NCI-H2081 treated with DMSO at 0.1 percent for 48 hours (cell line): ENCODE data around the gene BBX.

Experiments used
- DNase-seq: peaks from one replicate; lab custom pipeline; 2025; lab: John Stamatoyannopoulos, UW

BBX gene

DNA sequence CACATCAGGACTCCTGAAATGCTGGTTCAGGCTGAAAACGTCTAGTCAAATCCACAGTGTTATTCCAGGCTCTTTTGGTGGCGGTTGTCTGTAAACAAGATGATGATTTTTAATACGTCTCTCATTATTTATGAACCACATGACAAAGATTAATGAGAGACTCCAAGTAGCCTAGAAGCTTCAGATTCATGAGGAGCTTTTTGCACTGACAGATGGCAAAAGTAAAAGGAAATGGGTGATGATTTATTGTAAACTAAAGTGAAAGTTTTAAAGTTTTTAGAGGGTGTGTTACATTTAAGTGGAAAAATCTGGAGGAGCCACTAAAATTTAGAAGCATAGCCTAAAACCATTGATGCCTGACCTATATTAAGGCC is 77.0 kb downstream of the BBX start:
- DNase-seq = no peak

DNA sequence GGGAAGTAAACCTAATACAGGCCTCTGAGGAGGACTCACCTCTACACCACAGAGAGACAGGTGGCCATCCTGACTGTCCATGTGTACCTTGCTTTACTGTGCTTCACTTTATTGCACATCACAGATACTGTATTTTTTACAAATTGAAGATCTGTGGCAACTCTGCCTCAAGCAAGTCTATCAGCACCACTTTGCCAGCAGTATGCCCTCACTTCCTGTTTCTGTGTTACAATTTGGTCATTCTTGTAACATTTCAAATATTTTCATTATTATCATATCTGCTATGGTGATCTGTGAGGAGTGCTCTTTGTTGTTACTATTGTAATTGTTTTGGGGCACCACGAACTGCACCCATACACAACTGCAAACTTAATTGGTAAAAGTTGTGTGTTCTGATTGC is 78.0 kb downstream of the BBX start:
- DNase-seq = no peak

DNA sequence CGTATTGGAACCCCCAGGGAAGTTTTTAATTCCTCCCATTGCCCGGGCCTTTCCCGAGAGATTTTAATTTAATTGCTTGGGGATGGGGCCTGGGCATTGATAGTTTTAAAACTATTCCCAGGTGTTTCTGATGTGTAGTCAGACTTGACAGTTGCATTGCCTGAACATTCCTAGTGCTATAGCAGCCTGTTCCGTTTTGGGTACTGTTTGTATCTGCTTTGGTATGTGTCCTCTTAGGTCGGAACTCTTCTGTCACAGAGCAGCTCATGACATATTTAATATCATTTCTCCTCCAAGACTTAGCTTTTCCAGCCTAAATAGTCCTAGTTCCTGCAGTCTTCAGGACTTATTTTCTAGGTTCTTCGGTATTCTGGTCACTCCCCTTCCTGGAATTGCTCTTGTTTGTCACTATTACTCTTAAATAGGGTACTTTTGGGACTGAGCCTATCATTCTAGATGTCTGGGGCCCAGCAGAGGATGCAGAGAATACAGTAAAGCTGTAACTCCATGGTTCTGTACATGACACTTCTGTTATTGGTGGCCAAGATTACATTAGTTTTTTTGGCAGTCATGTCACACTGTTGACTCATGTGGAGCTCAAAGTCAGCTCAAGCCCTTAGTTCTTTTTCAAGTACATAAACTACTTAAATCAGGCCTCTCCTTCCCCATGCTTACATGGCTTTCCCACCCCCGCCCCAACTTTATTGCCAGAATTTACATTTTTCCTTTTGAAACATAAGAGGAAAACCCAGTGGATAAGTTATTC is 81.5 kb downstream of the BBX start:
- DNase-seq = no peak

DNA sequence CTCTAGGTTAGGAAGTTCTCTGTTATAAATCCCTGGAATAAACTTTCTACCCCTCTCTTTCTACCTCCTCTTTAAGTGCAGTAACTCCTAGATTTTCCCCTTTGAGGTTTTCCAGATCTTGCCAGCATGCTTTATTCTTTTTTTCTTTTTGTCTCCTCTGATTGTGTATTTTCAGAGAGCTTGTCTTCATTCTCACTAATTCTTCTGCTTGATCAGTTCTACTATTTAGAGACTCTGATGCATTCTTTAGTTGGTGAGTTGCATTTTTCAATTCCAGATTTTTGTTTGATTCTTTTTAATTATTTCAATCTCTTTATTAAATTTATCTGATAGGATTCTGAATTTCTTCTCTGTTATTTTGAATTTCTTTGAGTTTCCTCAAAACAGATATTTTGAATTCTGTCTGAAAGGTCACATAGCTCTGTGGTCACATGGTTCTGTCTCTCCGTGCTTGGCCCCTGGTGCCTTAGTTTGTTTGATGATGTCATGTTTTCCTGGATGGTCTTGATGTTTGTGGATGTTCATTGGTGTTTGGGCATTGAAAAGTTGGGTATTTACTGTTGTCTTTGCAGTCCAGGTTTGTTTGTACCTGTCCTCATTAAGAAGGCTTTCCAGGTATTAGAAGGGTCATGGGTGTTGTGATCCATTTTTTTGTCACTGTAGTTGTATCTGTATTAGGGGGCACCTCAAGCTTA is 89.2 kb downstream of the BBX start:
- DNase-seq = no peak

DNA sequence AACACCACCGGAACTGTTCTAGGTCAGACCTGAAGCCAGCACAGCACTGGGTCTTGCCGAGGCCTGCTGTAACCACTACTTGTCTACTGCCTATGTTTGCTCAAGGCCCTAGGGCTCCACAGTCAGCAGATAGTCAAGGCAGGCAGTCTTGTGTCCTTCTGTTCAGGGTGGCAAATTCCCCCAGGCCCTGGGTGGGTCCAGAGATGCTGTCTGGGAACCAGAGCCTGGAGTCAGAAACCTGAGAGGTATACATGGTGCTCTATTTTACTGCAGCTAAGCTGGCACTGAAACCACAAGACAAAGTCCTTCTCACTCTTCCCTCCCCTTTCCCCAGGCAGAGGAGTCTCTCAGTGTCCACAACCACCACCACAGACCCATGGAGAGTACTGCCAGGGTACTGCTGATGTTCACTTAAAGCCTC is 89.9 kb downstream of the BBX start:
- DNase-seq = no peak

DNA sequence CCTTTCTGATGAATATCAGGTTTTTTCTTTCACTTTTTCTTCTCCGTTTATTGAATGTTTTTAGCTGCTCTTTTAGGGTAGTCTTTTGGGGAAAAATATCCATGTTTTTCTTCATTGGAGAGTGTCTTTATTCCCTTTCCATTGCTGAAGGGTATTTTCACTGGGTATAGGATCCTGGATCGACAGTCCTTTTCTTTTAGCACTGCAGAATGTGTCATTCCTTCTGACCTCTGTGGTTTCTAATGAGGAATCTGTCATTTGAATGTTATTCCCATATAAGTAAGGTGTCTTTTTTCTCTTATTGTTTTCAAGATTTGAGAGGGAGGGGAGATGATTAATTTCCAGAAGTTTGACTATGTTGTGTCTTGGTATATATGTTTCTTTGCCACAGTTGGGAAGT is 96.8 kb downstream of the BBX start:
- no peak for DNase-seq

DNA sequence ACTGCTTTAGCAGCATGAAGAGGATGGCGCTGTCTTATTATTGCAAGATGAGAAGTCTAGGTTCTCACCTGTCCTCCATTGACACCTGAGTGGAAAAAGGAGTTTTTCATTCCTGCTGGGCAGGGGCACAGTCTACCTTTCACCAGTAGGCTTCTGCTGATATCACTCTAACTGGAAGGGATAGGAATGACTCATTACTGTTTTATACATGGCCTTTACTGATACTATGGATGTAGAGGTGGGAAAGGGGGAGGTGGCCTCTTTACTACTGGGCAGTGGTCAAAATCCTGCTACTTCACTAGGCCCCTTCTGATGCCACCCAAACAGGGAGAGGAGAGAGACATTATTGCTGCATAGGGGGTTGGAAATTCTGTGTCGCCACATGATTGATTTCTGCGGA is 97.8 kb downstream of the BBX start:
- no peak for DNase-seq

DNA sequence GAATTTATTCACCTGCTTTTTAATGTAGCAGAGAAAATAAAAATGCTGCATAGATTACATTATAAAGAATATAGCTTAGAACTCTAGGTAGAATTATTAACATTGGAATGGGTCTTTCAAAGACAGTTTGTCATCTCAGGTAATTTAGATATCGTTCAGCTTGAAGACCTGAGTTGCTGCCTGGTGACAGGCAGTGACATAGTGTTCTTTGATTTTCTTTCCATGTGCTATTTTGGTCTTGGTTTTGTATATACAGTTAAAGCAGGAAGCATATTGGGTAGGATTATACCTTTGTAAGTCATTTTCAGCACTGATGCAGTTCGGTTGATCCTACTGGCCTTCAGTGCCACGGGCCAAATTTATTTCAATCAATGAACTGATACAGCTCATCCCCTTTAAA is 98.7 kb downstream of the BBX start:
- DNase-seq = no peak

DNA sequence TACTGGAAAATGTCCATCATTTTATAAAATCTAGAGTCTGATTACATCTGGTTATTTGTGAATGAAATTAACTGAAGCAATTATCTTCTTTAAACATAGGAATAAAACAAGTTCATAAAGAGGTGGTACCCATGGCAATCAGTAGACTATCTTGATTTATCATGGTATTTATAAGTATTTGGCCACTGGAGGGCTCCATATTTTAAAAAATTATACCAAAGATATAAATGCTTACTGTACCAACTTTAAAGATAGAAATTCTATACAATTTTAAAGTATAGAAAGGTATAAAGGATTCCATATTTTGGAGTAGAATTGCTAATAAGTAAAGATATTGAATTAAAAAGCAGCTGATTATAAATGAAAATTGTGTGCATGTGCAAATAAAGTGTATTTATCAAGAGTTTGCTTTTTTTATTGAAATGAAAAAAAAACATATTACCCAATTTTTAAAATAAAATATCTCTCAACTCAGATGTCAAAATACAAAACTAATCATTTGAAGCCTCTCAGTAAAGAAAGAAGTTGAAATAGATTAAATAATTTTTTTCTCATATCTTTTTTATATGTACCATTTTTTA is 105.3 kb downstream of the BBX start:
- no peak for DNase-seq

DNA sequence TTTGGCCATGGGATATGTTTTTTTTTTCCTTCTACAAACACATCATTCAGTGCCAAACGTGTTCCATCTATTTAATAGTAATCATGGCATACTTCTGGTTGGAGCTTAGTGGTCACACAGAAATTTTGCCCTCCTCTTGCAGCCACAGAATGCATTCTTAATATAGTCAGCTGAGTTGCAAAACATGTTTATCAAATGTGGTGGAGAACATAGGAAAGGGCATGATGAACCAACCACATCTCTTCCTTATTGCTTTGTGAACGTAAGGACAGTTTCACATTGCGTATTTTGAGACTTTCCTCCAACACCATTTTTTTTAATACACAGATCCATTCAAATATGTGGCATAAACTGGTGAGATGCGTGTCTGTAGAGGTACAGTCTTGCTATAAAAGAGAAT is 106.8 kb downstream of the BBX start:
- no peak for DNase-seq

DNA sequence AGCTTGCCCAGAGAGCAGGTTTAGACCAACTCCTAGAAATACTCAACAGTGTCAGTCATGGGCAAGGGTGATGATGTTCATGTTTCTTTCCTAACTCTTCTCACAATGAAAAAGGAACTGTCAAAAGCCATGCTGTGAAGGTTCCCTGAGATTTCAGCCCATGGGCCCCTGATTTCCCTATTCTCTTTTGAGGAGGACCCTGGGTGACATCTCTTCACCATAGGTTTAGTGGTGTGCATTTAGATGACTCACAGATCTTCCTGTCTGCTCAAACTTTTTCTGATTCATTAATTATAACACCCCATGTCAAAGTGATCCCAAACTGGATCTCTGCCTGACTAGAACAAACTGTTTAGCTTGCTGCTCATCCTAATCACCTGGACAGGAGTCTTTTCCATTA is 108.0 kb downstream of the BBX start:
- no peak for DNase-seq

DNA sequence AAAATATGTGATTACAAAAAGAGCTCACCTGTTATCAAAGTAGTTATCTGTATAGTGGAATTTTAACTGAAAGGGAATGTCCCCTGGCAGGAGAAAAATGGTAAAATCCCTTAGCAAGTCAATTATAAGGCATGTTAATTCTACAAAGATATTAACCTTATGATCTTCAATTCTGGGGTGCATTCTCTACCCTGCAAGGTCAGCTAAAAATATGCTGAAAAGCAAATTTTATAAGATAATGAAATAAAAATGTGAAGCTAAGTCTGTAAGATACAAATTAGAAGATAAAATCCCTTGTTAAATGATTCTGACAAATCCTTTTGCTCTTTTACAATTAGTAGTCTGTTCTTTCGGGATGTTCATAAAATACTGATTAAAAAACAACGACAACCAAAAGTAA is 109.8 kb downstream of the BBX start:
- DNase-seq = no peak

DNA sequence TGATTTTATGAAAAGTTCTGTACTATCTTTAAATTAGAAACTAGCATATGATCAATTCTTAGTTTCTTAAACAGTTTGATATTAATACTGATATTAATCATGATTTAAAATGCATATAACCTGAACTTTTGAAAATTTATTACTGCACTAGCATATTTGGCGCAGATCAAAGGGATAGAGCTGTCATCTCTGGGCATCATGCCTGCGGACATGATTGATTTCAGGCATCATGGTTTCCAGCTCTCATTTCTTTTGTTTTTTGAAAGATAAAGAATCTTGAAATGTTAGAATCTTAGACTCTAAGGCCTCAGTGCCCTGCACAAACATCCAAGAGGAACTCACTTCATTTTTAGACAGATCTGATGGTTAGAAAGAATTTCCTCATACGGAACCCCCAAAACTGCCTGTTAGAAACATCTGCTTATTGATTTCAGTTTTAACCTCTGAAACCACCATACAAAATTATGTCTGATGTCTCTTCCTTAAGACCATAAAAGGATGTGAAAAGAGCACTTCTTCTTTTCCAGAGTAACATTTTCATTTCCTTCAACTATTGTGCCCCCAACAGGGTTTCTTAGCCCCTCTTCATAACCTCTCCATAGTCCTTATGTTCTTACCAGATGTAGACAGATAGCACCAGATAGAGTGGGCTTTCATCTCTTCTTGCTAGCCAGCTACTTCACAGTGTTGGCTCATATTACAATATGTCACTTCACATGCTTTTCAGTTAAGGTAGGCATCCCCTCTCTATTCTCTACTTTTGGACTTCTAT is 110.8 kb downstream of the BBX start:
- no peak for DNase-seq

DNA sequence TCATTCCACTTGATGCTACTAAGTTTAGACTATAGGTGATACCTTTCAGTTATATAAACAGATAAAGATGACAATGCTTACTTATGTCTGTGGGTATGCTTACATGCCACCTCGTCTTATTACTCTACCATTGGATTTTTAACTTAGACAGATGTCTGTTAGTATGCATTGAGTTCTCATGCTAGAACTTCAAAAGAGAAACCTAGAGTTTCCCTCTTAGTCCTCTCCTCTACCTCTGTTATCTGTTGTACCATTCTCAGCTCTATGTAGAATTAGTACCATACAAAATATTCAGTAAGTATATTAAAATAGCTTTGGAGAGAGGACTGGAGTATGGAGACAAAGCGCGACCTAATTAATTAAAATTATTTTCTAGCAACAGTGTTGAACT is 111.3 kb downstream of the BBX start:
- DNase-seq = no peak

DNA sequence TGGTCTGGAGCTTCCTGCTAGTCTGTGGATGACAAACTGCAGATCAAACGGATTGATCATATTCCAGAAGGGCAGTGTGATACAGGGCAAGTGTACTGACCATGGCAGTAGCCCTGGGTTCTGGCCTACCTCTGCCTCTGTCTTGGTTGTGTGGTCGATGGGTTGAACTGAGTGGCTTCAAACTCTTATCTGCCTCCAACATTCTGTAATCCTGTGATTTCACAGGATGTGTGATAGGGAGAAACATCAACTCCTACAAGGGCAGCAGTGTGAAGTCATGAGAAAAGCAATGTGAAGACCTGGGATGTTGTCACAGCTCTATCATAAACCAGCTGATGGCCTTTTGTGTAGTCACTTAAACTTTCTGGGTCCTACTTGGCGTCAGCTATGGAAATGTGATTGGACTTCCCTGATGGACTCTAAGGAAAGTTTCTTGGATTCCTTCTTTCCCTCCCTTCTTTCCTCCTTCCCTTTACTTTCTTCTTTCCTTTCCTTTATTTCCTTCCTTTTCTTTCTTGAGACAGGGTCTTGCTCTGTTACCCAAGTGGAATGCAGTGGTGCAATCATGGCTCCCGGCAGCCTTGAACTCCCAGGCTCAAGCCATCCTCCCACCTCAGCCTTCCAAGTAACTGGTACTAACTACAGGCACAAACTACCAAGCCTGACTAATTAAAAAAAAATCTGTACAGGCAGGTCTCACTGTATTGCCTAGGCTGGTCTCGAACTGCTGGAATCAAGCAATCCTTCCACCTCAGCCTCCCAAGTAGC is 114.8 kb downstream of the BBX start:
- no peak for DNase-seq

DNA sequence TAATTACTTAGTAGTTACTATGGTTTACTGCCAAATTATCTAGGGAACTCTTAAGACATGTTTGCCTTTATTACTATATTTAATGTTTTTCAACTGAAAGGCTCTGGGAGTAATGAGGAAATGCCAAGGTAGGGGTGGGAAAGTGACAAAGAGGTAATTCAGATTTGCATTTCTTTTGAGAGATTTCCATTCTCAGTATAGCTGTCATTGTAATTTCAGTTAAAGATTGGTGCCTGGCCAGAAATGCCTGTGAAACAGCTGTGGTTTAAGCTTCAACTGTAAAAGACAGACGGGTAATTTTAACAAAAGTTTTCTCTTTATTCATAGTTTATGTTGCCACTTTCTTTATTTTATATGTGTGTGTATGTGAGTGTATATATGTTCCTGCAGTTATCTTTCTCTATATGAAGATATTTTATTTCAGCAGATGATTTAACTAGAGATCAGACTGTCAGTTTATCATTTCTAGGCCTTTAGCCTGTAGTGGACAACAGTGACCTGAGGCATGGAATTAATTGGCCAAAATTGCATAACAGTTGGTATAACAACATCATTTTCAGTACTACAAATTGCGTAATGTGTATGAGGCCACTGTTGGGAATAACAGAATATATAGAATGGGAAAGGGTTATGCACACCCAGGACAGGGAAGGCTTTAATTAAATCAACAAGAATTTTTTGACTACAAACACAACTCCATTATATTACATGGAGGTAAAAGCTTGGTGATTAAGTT is 119.0 kb downstream of the BBX start:
- DNase-seq = no peak

DNA sequence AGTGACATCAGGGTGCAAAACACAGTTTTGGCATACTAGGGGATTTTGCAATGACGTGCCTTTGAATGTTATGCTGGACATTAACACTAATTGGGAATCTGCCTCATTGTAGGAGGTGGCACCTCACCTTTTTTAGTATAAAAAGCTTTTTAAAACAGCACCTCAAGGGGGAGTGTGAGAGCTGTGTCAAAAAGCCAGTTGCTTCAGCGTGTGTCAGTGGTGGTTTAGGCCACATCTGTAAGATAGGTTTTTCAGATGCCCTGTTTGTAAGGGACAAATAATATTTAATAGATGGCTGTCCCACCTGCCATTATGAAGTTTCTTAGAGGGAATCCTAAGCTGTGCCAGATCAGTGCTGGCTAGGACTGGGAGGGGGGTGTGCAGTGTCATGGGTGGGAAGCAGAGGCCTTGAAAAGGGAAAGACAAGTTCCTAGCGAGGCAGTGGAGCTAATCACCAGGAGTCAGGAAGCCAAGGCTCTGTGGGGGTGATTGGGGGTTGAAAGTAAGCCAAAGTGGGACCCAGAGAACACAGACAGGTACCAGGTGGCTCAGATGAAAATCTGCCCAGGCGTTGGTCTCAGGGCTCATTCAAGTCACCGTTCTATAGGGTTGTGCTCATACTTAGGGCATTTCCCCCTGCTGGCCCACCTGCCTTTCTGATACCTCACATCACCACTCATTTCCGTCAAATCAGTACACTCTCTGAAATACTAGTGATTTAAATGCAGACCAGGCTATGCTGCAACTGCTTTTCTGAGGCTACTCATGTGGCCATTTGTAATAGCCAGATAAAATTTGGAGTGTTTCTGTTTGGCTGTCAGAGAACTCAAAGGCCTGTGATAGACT is 120.5 kb downstream of the BBX start:
- DNase-seq = no peak

DNA sequence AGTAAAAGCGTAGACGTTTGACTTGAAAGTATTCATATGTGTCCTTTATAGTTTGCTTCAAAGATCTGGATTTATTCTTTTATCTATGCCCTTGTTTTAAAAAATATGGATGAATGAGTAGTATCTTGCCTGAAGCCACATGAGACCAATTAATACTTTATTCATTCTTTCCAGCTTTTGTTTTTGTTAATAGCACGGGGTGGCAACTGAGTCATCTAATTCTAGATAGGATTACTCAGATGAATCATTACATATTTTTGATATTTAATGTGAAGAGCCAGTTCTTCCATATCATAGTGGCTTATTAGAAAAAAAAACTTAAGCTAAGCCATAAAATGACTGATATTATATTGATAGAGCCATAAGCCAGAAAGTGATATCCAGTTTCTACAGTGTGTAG is 121.9 kb downstream of the BBX start:
- DNase-seq = no peak

DNA sequence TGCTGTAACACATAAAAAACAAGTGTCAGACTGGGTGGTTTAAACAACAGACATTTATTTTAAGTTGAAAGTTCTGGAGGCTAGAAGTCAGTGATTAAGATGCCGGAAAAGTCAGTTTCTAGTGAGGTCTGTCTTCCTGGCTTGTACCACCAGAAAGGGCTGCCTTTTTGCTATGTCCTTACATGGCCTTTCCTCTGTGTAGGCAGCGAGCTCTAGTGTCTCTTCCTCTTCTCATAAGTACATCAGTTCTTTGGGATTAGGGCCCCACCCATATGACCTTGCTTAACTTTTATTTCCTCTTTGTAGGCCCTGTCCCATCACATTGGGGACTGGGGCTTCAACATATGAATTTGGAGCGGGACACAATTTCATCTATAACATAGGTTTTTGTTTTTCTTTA is 128.0 kb downstream of the BBX start:
- no peak for DNase-seq

DNA sequence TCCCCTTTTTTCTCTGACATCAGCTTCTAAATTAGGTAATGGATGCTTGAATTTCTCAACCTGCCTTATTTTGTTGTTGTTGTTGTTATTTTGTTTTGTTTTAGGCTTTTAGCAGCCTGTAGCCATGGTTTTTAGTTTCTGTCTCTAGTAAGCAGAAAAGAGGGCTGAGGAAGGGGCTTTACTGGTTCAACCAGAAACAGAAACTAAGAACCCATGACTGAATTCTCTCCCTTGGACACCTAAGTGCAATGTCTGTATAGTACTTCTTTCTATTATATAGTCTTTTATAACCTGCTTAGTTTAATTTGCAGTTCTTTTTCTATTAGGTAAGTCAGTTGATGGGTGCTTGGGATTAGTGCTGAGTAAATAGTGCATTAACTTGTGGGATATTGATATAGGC is 129.0 kb downstream of the BBX start:
- DNase-seq = no peak
